Hepatocyte (in vitro differentiated cells): ENCODE results near the gene TM9SF2.

Experiments
- CTCF ChIP-seq: fragments of 200-600 bp; sonication (generic); IDR thresholded peaks from 2 replicates; pipeline ENCODE4 v1.5.1; 2016; ENCODE audit warnings: antibody characterized with exemption, mild to moderate bottlenecking; ENCODE audit not compliant: poor library complexity
- EZH2 ChIP-seq: fragments of 200-600 bp; sonication (generic); IDR thresholded peaks from 2 replicates; pipeline ENCODE4 v1.6.1; 2016; ENCODE audit warnings: antibody characterized with exemption, mild to moderate bottlenecking, borderline replicate concordance
- EZH2phosphoT487 ChIP-seq: fragments of 200-600 bp; sonication (generic); IDR thresholded peaks from one replicate; pipeline ENCODE4 v1.6.1; 2018; ENCODE audit warnings: antibody characterized with exemption, mild to moderate bottlenecking, low read depth, moderate library complexity; ENCODE audit not compliant: unreplicated experiment, severe bottlenecking

GRCh38 chr13:99590519-99591011, 89.3 kb downstream of the TM9SF2 start:
- TF ChIP-seq CTCF (no peak), EZH2 (no peak), EZH2phosphoT487 (no peak)
